Uterus (tissue), 4 donors: ENCODE data around the gene NUP107. TPM values are rescaled to one million over a fixed set of nuclear protein-coding genes. Genes with fewer than 3 reads are reported as not detected.

ENCODE experiments used
- DNase-seq, 2 donors: peaks; one replicate each; pipeline ENCODE4 v3.0.0-alpha.2; 2019 to 2020
- H3K27ac ChIP-seq, 2 donors: fragments of 200-600 bp; sonication (generic); 1 replicate in 1 of 2; 2 replicates in 1 of 2; pipeline ENCODE4 v1.5.1; 2016 to 2018
- H3K27me3 ChIP-seq, 2 donors: fragments of 200-600 bp; sonication (generic); one replicate each; pipeline ENCODE4 v1.5.1; 2018 to 2019; ENCODE audit warnings: control low read depth in 1 of 2
- H3K36me3 ChIP-seq, 2 donors: fragments of 200-600 bp; sonication (generic); one replicate each; pipeline ENCODE4 v1.5.1; 2019; ENCODE audit warnings: control low read depth in 1 of 2
- H3K4me1 ChIP-seq, 2 donors: fragments of 200-600 bp; sonication (generic); one replicate each; pipeline ENCODE4 v1.5.1; 2018 to 2019; ENCODE audit warnings: control low read depth in 1 of 2
- H3K4me3 ChIP-seq, 2 donors: fragments of 200-600 bp; sonication (generic); 1 replicate in 1 of 2; 2 replicates in 1 of 2; pipeline ENCODE4 v1.5.1; 2018 to 2019; ENCODE audit warnings: mild to moderate bottlenecking in 1 of 2
- H3K9me3 ChIP-seq, 2 donors: fragments of 200-600 bp; sonication (generic); one replicate each; pipeline ENCODE4 v1.5.1; 2019; ENCODE audit warnings: control low read depth in 1 of 2
- POLR2A ChIP-seq, 2 donors: fragments of 450-650 bp; IDR thresholded peaks; one replicate each; pipeline ENCODE4 v1.6.1; 2016; ENCODE audit warnings: antibody characterized with exemption in 2 of 2, mild to moderate bottlenecking in 1 of 2, moderate library complexity in 1 of 2
- intact Hi-C: fragments of 100-400 bp; cut with DNase I; formaldehyde crosslinking; loops from one replicate; pipeline ENCODE4 v1.15.1; 2023; ENCODE audit warnings: low total_unique reads
- total RNA-seq, 4 donors: library from RNA; depleted of rRNA in 3 of 4; stranded (reverse); fragments of >200 nt in 3 of 4; gene quantifications; one replicate each; pipeline versions ENCODE4 v1.1.0 to v1.2.4, GENCODE V29; 2014 to 2023
- TF ChIP-seq, protein P1 (sequence below), 4 experiments: fragments of 200-600 bp in 2 of 4; fragments of 450-650 bp in 2 of 4; sonication (generic) in 2 of 4; IDR thresholded peaks; one replicate each; pipeline ENCODE4 v1.5.1; 2016 to 2019; ENCODE audit warnings: antibody characterized with exemption in 4 of 4, mild to moderate bottlenecking in 2 of 4, moderate library complexity in 1 of 4
- donor health status: DM: yes; HTN: yes; CAD: no.

The NUP107 gene
- total RNA-seq, 4 donors from 2014 or later: 56.9 to 114 (median 78.9) TPM

DNA sequence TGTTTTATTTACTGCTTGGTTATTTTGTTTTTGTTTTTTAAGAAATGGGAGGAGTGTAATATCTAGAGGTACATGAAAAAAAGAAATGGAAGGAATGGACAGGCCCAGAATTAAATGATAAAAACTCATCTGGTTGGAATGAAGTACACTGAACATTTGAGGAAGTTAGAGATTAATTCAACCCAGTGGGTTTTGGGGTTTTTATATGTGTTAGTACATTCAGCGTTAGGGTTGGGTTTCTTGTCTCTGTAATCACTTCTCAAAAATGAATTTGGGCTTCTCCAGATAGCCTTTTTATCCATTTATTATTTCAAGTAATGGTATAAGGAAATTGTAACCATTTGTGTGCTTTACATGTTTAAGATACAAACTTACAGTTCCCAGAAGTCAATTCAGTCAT is 19.5 kb upstream of the NUP107 start:
- DNase-seq: no peak
- Histone ChIP-seq H3K4me3 (no peak overlapping the region), H3K9me3 (no peaks in the 10 kb centered on the region), H3K36me3 (no peaks in the 10 kb centered on the region), H3K27me3 (no peaks in the 10 kb centered on the region), H3K4me1 (no peaks in the 10 kb centered on the region), H3K27ac (no peak overlapping the region)
- TF ChIP-seq POLR2A (IDR thresholded peaks at IDR 0.05): no peak
- TF ChIP-seq, protein P1, sequence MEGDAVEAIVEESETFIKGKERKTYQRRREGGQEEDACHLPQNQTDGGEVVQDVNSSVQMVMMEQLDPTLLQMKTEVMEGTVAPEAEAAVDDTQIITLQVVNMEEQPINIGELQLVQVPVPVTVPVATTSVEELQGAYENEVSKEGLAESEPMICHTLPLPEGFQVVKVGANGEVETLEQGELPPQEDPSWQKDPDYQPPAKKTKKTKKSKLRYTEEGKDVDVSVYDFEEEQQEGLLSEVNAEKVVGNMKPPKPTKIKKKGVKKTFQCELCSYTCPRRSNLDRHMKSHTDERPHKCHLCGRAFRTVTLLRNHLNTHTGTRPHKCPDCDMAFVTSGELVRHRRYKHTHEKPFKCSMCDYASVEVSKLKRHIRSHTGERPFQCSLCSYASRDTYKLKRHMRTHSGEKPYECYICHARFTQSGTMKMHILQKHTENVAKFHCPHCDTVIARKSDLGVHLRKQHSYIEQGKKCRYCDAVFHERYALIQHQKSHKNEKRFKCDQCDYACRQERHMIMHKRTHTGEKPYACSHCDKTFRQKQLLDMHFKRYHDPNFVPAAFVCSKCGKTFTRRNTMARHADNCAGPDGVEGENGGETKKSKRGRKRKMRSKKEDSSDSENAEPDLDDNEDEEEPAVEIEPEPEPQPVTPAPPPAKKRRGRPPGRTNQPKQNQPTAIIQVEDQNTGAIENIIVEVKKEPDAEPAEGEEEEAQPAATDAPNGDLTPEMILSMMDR (IDR thresholded peaks at IDR 0.05): no peak
- intact Hi-C loops: no loop called here

DNA sequence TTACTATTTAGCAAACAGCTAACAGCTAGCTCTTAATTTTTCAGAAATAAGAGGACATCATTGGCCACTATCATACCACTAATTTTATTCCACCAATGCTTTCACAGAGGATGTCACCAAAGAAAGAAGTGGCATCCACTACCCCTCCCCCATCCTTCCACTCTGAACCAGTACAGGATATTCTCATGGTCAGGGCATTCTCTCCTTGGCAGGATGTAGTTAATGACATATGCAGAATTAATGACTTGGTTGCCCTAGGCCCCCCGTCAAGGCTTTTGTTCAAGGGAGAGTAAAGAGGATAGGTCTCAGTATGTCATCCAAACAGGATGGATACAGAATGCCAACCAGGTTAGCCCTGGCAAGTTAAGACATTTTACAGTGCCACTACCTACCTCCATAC is 18.9 kb upstream of the NUP107 start:
- Histone ChIP-seq H3K27me3 (no peaks in the 10 kb centered on the region), H3K27ac (peak overlapping the region in 1 of 2 donors; percentile 31)
- intact Hi-C loops: no loop called here

DNA sequence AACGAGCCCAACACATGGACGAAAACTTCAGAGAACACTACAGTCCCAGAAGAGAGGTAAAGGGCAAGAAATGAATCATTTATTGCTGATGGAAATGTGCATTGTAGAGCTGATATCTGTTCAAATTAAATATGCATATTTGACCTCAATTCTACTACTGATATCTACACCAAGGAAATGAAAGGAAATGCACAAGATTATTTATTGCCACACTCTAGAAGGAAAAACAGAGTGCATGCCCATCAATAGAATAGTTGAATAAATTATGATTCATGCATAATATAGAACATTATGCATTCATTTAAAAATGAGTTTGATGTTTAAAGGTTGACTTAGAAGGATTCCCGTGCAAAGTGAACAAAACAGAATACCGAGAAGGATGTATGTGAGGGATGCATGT is 15.6 kb upstream of the NUP107 start:
- H3K27me3 ChIP-seq: no peaks in the 10 kb centered on the region
- H3K27ac ChIP-seq: no peak overlapping the region
- H3K4me3 ChIP-seq: no peak overlapping the region
- H3K36me3 ChIP-seq: no peaks in the 10 kb centered on the region
- DNase-seq: no peak
- no peaks in the 10 kb centered on the region for H3K4me1 ChIP-seq
- TF ChIP-seq POLR2A (IDR thresholded peaks at IDR 0.05): no peak
- TF ChIP-seq, protein P1 (IDR thresholded peaks at IDR 0.05): no peak
- no peaks in the 10 kb centered on the region for H3K9me3 ChIP-seq
- intact Hi-C loops: no loop called here

More for the DNA sequence above, 18.9 kb upstream of the NUP107 start:
- TF ChIP-seq POLR2A (IDR thresholded peaks at IDR 0.05): no peak
- TF ChIP-seq, protein P1 (IDR thresholded peaks at IDR 0.05): no peak
- no peaks in the 10 kb centered on the region for H3K36me3 ChIP-seq
- no peaks in the 10 kb centered on the region for H3K9me3 ChIP-seq
- no peak overlapping the region for H3K4me3 ChIP-seq
- no peak for DNase-seq
- H3K4me1 ChIP-seq: no peaks in the 10 kb centered on the region

DNA sequence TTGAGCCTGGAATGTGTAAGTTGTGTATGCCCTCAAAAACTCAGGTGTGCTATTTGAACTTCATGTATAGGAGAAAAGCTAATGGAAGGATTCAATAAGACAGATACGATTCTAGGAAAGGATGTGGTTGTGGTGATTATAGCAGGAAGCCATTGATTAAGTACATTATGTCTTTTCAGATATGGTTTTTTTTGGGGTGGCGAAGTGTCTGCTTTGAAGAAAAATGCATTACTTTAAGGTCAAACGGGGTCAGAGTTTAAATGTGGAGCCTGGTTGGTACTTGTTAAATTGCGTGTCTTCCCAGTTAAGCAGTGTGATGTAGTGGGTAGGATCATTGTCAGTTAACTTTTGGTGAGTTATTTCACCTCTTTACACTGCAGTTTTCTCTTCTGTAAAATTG is 13.0 kb upstream of the NUP107 start:
- Histone ChIP-seq H3K27me3 (no peaks in the 10 kb centered on the region), H3K4me3 (no peak overlapping the region), H3K27ac (no peak overlapping the region), H3K9me3 (no peaks in the 10 kb centered on the region), H3K4me1 (no peaks in the 10 kb centered on the region), H3K36me3 (no peaks in the 10 kb centered on the region)
- intact Hi-C loops: no loop called here
- no peak for DNase-seq
- TF ChIP-seq POLR2A (IDR thresholded peaks at IDR 0.05): no peak
- TF ChIP-seq, protein P1 (IDR thresholded peaks at IDR 0.05): no peak

DNA sequence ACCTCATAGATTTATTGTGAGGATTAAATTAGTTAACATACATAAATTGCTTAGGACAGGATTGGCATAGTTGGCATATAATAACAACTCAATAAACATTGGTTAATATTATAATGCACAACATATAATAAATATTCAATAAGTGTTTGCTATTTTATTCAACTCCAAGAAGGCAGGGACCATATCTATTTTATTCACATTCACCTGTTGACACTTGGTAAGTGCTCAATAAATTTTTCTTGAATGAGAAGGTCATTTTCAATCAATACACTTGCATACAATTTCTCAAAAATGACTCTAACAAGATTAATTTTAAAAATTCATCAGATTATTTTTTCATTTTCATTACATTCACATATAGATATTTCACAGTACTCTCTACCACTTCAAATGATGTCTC is 12.4 kb upstream of the NUP107 start:
- Histone ChIP-seq H3K27ac (no peak overlapping the region), H3K4me3 (no peak overlapping the region), H3K4me1 (no peaks in the 10 kb centered on the region), H3K27me3 (no peaks in the 10 kb centered on the region), H3K9me3 (no peaks in the 10 kb centered on the region), H3K36me3 (no peaks in the 10 kb centered on the region)
- no peak for TF ChIP-seq POLR2A (IDR thresholded peaks at IDR 0.05)
- TF ChIP-seq, protein P1 (IDR thresholded peaks at IDR 0.05): no peak
- DNase-seq: no peak
- intact Hi-C loops: no loop called here
